HL-60 (cell line): ENCODE data around the gene RNF26.

Source experiments
- CTCF ChIP-seq: IDR thresholded peaks from one replicate; pipeline ENCODE4 v1.5.1; 2011; ENCODE audit warnings: low read length, control low read depth, inconsistent platforms; ENCODE audit not compliant: insufficient read depth
- POLR2AphosphoS5 ChIP-seq: IDR thresholded peaks from 2 replicates; pipeline ENCODE4 v1.6.1; 2012; ENCODE audit warnings: low read depth
- SPI1 ChIP-seq: IDR thresholded peaks from 2 replicates; pipeline ENCODE4 v1.6.1; 2012; ENCODE audit warnings: low read depth, mild to moderate bottlenecking, borderline replicate concordance
- TF ChIP-seq, protein P1 (sequence below): IDR thresholded peaks from 2 replicates; pipeline ENCODE4 v1.6.1; 2012; ENCODE audit warnings: low read depth; ENCODE audit not compliant: insufficient replicate concordance

DNA sequence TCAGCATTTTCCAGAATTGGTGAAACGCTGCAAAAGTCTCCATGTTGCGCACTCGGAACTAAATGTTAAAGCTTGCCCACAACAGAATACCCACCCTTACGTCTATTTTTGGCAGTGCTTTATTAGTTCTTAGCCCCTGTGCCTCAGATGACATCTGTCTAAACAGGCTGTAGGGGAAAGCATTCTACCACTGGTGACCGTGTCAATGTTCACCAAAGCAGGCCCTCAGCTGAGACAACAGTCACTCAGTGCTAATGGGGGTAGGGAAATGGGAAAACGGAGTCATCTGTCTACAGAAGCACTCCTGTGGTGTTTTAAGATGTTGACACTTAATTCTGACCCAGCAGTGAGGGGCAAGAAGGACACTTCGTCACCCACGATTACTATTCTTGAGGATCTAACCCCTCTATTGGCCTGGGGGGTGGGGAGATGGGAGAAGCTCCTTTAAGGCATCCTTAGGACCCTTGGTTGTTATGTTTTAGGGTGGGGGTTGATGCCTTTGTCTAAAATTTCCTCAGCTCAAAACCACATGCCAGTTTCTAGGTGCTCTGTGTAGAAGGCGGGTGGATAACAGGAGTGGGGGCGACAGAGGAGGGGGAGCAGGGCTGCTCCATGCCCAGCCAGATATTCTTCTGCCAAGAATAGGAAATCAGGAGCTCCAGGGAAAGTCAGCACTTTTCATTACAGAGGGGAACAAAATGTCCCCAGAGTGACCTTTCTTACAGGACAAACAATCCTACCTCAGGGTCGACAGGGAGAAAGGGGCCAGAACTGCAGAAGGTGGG is 27.8 kb downstream of the RNF26 start:
- no peak for TF ChIP-seq CTCF
- TF ChIP-seq, protein P1, sequence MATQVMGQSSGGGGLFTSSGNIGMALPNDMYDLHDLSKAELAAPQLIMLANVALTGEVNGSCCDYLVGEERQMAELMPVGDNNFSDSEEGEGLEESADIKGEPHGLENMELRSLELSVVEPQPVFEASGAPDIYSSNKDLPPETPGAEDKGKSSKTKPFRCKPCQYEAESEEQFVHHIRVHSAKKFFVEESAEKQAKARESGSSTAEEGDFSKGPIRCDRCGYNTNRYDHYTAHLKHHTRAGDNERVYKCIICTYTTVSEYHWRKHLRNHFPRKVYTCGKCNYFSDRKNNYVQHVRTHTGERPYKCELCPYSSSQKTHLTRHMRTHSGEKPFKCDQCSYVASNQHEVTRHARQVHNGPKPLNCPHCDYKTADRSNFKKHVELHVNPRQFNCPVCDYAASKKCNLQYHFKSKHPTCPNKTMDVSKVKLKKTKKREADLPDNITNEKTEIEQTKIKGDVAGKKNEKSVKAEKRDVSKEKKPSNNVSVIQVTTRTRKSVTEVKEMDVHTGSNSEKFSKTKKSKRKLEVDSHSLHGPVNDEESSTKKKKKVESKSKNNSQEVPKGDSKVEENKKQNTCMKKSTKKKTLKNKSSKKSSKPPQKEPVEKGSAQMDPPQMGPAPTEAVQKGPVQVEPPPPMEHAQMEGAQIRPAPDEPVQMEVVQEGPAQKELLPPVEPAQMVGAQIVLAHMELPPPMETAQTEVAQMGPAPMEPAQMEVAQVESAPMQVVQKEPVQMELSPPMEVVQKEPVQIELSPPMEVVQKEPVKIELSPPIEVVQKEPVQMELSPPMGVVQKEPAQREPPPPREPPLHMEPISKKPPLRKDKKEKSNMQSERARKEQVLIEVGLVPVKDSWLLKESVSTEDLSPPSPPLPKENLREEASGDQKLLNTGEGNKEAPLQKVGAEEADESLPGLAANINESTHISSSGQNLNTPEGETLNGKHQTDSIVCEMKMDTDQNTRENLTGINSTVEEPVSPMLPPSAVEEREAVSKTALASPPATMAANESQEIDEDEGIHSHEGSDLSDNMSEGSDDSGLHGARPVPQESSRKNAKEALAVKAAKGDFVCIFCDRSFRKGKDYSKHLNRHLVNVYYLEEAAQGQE: no peak
- no peak for TF ChIP-seq POLR2AphosphoS5
- TF ChIP-seq SPI1: no peak
